Measurements from ENCODE around the gene ZNF837.

Gene ZNF837

GRCh38 chr19:58399903-58400302 lies 19.1 kb upstream of the ZNF837 start:
- POLR2A ChIA-PET: interaction anchor here (0.7 to 1.5 kb wide), 5 partner anchors 8 to 183 kb away, joined by 3 to 10 read pairs (median 4); partner anchors contain the start of genes RPS5, ZNF497 and ZNF584
- TF ChIP-seq ZNF214 (tag by site-specific recombination; IDR thresholded peaks at IDR 0.05; ENCODE audit: borderline replicate concordance): no peak
- TF ChIP-seq ZNF140 (tag by site-specific recombination; IDR thresholded peaks at IDR 0.05): no peak
- TF ChIP-seq ZNF610 (tag by site-specific recombination; IDR thresholded peaks at IDR 0.05; ENCODE audit: borderline replicate concordance): no peak
- no peak for TF ChIP-seq ZNF24 (tag by site-specific recombination; IDR thresholded peaks at IDR 0.05)
- TF ChIP-seq ZNF777 (tag by site-specific recombination; IDR thresholded peaks at IDR 0.05; ENCODE audit: borderline replicate concordance): no peak
- no peak for TF ChIP-seq ZNF707 (tag by site-specific recombination; IDR thresholded peaks at IDR 0.05)
- TF ChIP-seq GLIS2 (tag by site-specific recombination; IDR thresholded peaks at IDR 0.05): no peak
- TF ChIP-seq ZNF10 (tag by site-specific recombination; IDR thresholded peaks at IDR 0.05): no peak
- no peak for TF ChIP-seq SCRT2 (tag by site-specific recombination; IDR thresholded peaks at IDR 0.05)
- TF ChIP-seq ZNF677 (tag by site-specific recombination; IDR thresholded peaks at IDR 0.05): no peak
- TF ChIP-seq ZNF514 (tag by site-specific recombination; IDR thresholded peaks at IDR 0.05): no peak
- no peak for TF ChIP-seq ZNF175 (tag by site-specific recombination; IDR thresholded peaks at IDR 0.05)

GRCh38 chr19:58398545-58398944 lies 17.7 kb upstream of the ZNF837 start:
- TF ChIP-seq ZSCAN30 (tag by site-specific recombination; IDR thresholded peaks at IDR 0.05): no peak
- no peak for TF ChIP-seq ZNF561 (tag by site-specific recombination; IDR thresholded peaks at IDR 0.05; ENCODE audit: borderline replicate concordance)
- no peak for TF ChIP-seq ZNF704 (tag by site-specific recombination; IDR thresholded peaks at IDR 0.05)
- TF ChIP-seq ZNF510 (tag by site-specific recombination; IDR thresholded peaks at IDR 0.05; ENCODE audit: insufficient replicate concordance): no peak
- TF ChIP-seq GFI1B (tag by site-specific recombination; IDR thresholded peaks at IDR 0.05): no peak
- TF ChIP-seq ZNF555 (tag by site-specific recombination; conservative IDR thresholded peaks at IDR 0.05): no peak
- TF ChIP-seq AEBP2 (tag by site-specific recombination; IDR thresholded peaks at IDR 0.05; ENCODE audit: borderline replicate concordance): no peak
- no peak for TF ChIP-seq ZNF701 (tag by site-specific recombination; IDR thresholded peaks at IDR 0.05)
- no peak for TF ChIP-seq KLF8 (tag by site-specific recombination; IDR thresholded peaks at IDR 0.05)
- no peak for TF ChIP-seq GLIS2 (tag by site-specific recombination; IDR thresholded peaks at IDR 0.05)
- TF ChIP-seq SETDB1 (IDR thresholded peaks at IDR 0.05; ENCODE audit: insufficient read length, low read length): no peak
- TF ChIP-seq ZNF529 (tag by site-specific recombination; IDR thresholded peaks at IDR 0.05; ENCODE audit: insufficient replicate concordance): no peak
- no peak overlapping the region for H3K27ac ChIP-seq (ENCODE audit: extremely low read depth, low read depth, low read length)
- no peaks in the 10 kb centered on the region for H3K9me3 ChIP-seq (ENCODE audit: control insufficient read depth, insufficient read depth, low read depth, low read length)
- no peak overlapping the region for H3K4me3 ChIP-seq (ENCODE audit: low read depth, low read length)
- peaks cover 11 to 26% of the 10 kb centered on the region in 2 experiments for H3K36me3 ChIP-seq (ENCODE audit: control insufficient read depth in 2 of 2, insufficient read depth in 1 of 2, low read length in 2 of 2)
- ChIA-PET POLR2A (interaction anchor here (1.6 kb wide), 1 partner anchor 10 kb away, joined by 4 read pairs; the partner anchor contains the start of gene ZNF584), CTCF (interaction anchor here (0.9 to 1.0 kb wide), 2 partner anchors 10 to 18 kb away, joined by 4 to 5 read pairs; no protein-coding TSS in a partner anchor)
- peaks cover 3% of the 10 kb centered on the region; the same call in 1 of the 2 replicates for H3K4me1 ChIP-seq (ENCODE audit: control insufficient read depth, insufficient read depth, low read length)

More at GRCh38 chr19:58399903-58400302, 19.1 kb upstream of the ZNF837 start:
- no peak overlapping the region for H3K4me3 ChIP-seq (ENCODE audit: low read depth, low read length)
- H3K4me1 ChIP-seq (ENCODE audit: control insufficient read depth, insufficient read depth, low read length): peaks cover 3% of the 10 kb centered on the region; the same call in 1 of the 2 replicates
- H3K9me3 ChIP-seq (ENCODE audit: control insufficient read depth, insufficient read depth, low read depth, low read length): no peaks in the 10 kb centered on the region
- CTCF ChIA-PET: no interaction called here
- H3K36me3 ChIP-seq (ENCODE audit: control insufficient read depth in 2 of 2, insufficient read depth in 1 of 2, low read length in 2 of 2): peaks cover under 1 to 12% of the 10 kb centered on the region in 2 experiments; a peak in 2 of 3 replicates
- H3K27ac ChIP-seq (ENCODE audit: extremely low read depth, low read depth, low read length): no peak overlapping the region

Measured in HEK293 (cell line).